HEK293T (cell line): ENCODE data around the gene PAM.

ENCODE experiments used
- CTCF ChIA-PET: fragments of 350-600 bp; formaldehyde crosslinking; extraction: SDS; loops from one replicate; lab custom pipeline; 2021; ENCODE audit warnings: antibody characterized with exemption, inconsistent platforms; lab: Yijun Ruan, JAX
- POLR2A ChIA-PET: fragments of 350-600 bp; formaldehyde crosslinking; extraction: SDS; loops from one replicate; lab custom pipeline; 2020; ENCODE audit warnings: antibody characterized with exemption, inconsistent platforms; lab: Yijun Ruan, JAX
- DNase-seq: peaks from one replicate; pipeline ENCODE4 v3.0.0; 2012; ENCODE audit warnings: mixed read lengths; ENCODE audit errors: extremely low spot score
- ARNT ChIP-seq: fragments of 450-650 bp; IDR thresholded peaks from 2 replicates; pipeline ENCODE4 v1.6.1; 2017; ENCODE audit warnings: mild to moderate bottlenecking
- BHLHE40 ChIP-seq: fragments of 450-650 bp; IDR thresholded peaks from 2 replicates; pipeline ENCODE4 v1.6.1; 2016; ENCODE audit warnings: mild to moderate bottlenecking, moderate library complexity, borderline replicate concordance
- CTBP1 ChIP-seq: fragments of 450-650 bp; IDR thresholded peaks from 2 replicates; pipeline ENCODE4 v1.6.1; 2016; ENCODE audit warnings: borderline replicate concordance
- ELF4 ChIP-seq: fragments of 450-650 bp; IDR thresholded peaks from 2 replicates; pipeline ENCODE4 v1.6.1; 2017; ENCODE audit warnings: antibody characterized with exemption
- FOXA1 ChIP-seq: fragments of 450-650 bp; IDR thresholded peaks from 2 replicates; pipeline ENCODE4 v1.6.1; 2016; ENCODE audit warnings: mild to moderate bottlenecking
- FOXK2 ChIP-seq: fragments of 450-650 bp; IDR thresholded peaks from 2 replicates; pipeline ENCODE4 v1.6.1; 2016; ENCODE audit warnings: mild to moderate bottlenecking
- FOXM1 ChIP-seq: fragments of 450-650 bp; IDR thresholded peaks from 2 replicates; pipeline ENCODE4 v1.6.1; 2017; ENCODE audit warnings: mild to moderate bottlenecking, borderline replicate concordance
- HDGF ChIP-seq: fragments of 450-650 bp; IDR thresholded peaks from 2 replicates; pipeline ENCODE4 v1.6.1; 2017; ENCODE audit warnings: antibody characterized with exemption, borderline replicate concordance
- L3MBTL2 ChIP-seq: fragments of 450-650 bp; conservative IDR thresholded peaks from 2 replicates; pipeline ENCODE4 v1.6.1; 2016; ENCODE audit warnings: mild to moderate bottlenecking
- LEF1 ChIP-seq: fragments of 450-650 bp; IDR thresholded peaks from 2 replicates; pipeline ENCODE4 v1.6.1; 2017; ENCODE audit warnings: mild to moderate bottlenecking, borderline replicate concordance
- NFRKB ChIP-seq: fragments of 450-650 bp; IDR thresholded peaks from 2 replicates; pipeline ENCODE4 v1.6.1; 2016; ENCODE audit warnings: mild to moderate bottlenecking, moderate library complexity
- SP1 ChIP-seq: fragments of 450-650 bp; IDR thresholded peaks from 2 replicates; pipeline ENCODE4 v1.6.1; 2017
- SUZ12 ChIP-seq: fragments of 450-650 bp; IDR thresholded peaks from 2 replicates; pipeline ENCODE4 v1.6.1; 2016; ENCODE audit warnings: mild to moderate bottlenecking
- TARDBP ChIP-seq: fragments of 450-650 bp; IDR thresholded peaks from 2 replicates; pipeline ENCODE4 v1.6.1; 2016
- ZNF384 ChIP-seq: fragments of 450-650 bp; IDR thresholded peaks from 2 replicates; pipeline ENCODE4 v1.6.1; 2016
- TF ChIP-seq, protein P1 (sequence below): fragments of 450-650 bp; IDR thresholded peaks from 2 replicates; pipeline ENCODE4 v1.6.1; 2016

PAM gene

DNA sequence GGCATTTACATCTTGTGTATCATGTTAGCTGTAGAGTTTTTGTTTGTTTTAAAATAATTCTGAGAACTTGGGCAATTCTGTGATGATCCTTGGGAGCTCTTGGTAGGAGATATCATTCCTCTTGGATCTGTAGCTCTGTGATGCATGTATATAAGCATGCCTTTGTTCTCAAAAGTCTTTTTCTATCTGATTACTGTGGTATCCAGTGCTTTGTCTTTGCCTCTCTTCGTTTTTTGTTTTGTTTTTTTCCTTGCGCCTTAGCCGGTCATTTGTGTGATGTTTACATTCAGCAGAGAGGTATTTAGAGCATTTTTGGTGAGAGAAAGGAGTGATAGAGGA is 110.0 kb downstream of the PAM start:
- ChIA-PET CTCF (interaction anchor here (1.5 to 2.0 kb wide), 2 partner anchors 85 to 184 kb away, joined by 5 to 8 read pairs; no protein-coding TSS in a partner anchor), POLR2A (interaction anchor here (0.8 to 1.1 kb wide), 3 partner anchors 27 to 393 kb away, joined by 3 read pairs; partner anchors contain the start of genes GIN1, MACIR and PPIP5K2)
- no peak for TF ChIP-seq CTBP1
- no peak for TF ChIP-seq FOXK2
- no peak for TF ChIP-seq SP1
- no peak for TF ChIP-seq NFRKB
- no peak for TF ChIP-seq ELF4
- no peak for TF ChIP-seq HDGF
- no peak for TF ChIP-seq BHLHE40
- TF ChIP-seq FOXM1 = no peak
- TF ChIP-seq FOXA1 = no peak
- no peak for TF ChIP-seq TARDBP
- no peak for TF ChIP-seq ZNF384
- TF ChIP-seq, protein P1, sequence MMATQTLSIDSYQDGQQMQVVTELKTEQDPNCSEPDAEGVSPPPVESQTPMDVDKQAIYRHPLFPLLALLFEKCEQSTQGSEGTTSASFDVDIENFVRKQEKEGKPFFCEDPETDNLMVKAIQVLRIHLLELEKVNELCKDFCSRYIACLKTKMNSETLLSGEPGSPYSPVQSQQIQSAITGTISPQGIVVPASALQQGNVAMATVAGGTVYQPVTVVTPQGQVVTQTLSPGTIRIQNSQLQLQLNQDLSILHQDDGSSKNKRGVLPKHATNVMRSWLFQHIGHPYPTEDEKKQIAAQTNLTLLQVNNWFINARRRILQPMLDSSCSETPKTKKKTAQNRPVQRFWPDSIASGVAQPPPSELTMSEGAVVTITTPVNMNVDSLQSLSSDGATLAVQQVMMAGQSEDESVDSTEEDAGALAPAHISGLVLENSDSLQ = no peak
- no peak for TF ChIP-seq L3MBTL2
- no peak for TF ChIP-seq ARNT
- TF ChIP-seq LEF1 = no peak
- TF ChIP-seq SUZ12 = no peak
- DNase-seq = no peak

- TF ChIP-seq BHLHE40 (no peak), ARNT (0 out of 2 replicates have a peak, but pooled peaks have one; percentile 35), FOXK2 (no peak), FOXM1 (no peak)
- TF ChIP-seq, protein P1 = peak; percentile 84
- CTCF ChIA-PET = interaction anchor here (1.5 to 2.0 kb wide), 2 partner anchors 85 to 184 kb away, joined by 5 to 8 read pairs; no protein-coding TSS in a partner anchor
- POLR2A ChIA-PET = interaction anchor here (0.8 to 1.4 kb wide), 5 partner anchors 26 to 393 kb away, joined by 3 read pairs; partner anchors contain the start of genes GIN1, MACIR and PPIP5K2
- DNase-seq = peak; percentile 57
These were observed 110.6 kb downstream of the PAM start for GRCh38 chr5:102865510-102866236.

- DNase-seq = no peak
- TF ChIP-seq ELF4 = no peak
- TF ChIP-seq BHLHE40 = no peak
- TF ChIP-seq, protein P1 = no peak
- no peak for TF ChIP-seq CTBP1
- TF ChIP-seq L3MBTL2 = no peak
- TF ChIP-seq SUZ12 = no peak
- TF ChIP-seq SP1 = no peak
- no peak for TF ChIP-seq FOXM1
- no peak for TF ChIP-seq FOXK2
- TF ChIP-seq HDGF = no peak
- no peak for TF ChIP-seq ZNF384
- TF ChIP-seq ARNT = no peak
- no peak for TF ChIP-seq TARDBP
- ChIA-PET POLR2A (interaction anchor here (0.6 to 1.4 kb wide), 4 partner anchors 26 to 110 kb away, joined by 3 read pairs; no protein-coding TSS in a partner anchor), CTCF (interaction anchor here (1.5 to 2.0 kb wide), 2 partner anchors 86 to 185 kb away, joined by 5 to 8 read pairs; no protein-coding TSS in a partner anchor)
These were observed 111.1 kb downstream of the PAM start for GRCh38 chr5:102866237-102866600.

- no peak for DNase-seq
- POLR2A ChIA-PET = interaction anchor here (1.3 kb wide), 1 partner anchor 112 kb away, joined by 3 read pairs; no protein-coding TSS in a partner anchor
These were observed 113.0 kb downstream of the PAM start for GRCh38 chr5:102867992-102868662.

GRCh38 chr5:102869230-102869629 is 114.1 kb downstream of the PAM start:
- TF ChIP-seq BHLHE40 (no peak), ARNT (no peak), ZNF384 (no peak), CTBP1 (no peak), ELF4 (no peak), LEF1 (no peak), FOXA1 (no peak), SUZ12 (no peak)
- TF ChIP-seq, protein P1 = no peak
- ChIA-PET CTCF (no interaction called here), POLR2A (no interaction called here)
- no peak for DNase-seq

More at GRCh38 chr5:102867992-102868662, 113.0 kb downstream of the PAM start:
- TF ChIP-seq CTBP1 (no peak), FOXK2 (no peak)
- TF ChIP-seq, protein P1 = 0 out of 2 replicates have a peak, but pooled peaks have one; percentile 8
- CTCF ChIA-PET = interaction anchor here (1.2 kb wide), 1 partner anchor 357 kb away, joined by 3 read pairs; no protein-coding TSS in a partner anchor
